ENCODE results near the gene DDC.

DNA sequence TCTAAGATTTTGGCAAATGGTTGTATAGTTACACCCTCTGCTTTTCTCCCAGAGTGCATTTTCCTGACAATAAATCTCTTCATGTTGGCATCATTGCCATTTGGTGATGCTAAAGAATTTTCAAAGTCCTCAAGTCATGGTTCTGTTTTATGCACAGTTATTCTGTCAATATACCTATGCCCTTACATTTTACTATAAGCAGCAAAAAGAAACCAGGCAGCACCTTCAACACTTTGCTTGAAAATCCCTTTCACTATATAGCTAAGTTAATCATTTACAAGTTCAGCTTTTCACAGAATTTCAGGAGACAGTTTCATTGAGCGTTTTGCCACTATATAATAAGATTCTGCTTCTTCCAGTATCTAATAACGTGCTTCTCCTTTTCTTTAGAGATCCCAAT lies 137.7 kb downstream of the DDC start:
- no peak for TF ChIP-seq EZH2phosphoT487 (IDR thresholded peaks at IDR 0.05; ENCODE audit: low read depth)
- TF ChIP-seq, protein P1, sequence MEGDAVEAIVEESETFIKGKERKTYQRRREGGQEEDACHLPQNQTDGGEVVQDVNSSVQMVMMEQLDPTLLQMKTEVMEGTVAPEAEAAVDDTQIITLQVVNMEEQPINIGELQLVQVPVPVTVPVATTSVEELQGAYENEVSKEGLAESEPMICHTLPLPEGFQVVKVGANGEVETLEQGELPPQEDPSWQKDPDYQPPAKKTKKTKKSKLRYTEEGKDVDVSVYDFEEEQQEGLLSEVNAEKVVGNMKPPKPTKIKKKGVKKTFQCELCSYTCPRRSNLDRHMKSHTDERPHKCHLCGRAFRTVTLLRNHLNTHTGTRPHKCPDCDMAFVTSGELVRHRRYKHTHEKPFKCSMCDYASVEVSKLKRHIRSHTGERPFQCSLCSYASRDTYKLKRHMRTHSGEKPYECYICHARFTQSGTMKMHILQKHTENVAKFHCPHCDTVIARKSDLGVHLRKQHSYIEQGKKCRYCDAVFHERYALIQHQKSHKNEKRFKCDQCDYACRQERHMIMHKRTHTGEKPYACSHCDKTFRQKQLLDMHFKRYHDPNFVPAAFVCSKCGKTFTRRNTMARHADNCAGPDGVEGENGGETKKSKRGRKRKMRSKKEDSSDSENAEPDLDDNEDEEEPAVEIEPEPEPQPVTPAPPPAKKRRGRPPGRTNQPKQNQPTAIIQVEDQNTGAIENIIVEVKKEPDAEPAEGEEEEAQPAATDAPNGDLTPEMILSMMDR (IDR thresholded peaks at IDR 0.05; ENCODE audit: low read depth, low read length) = no peak
